ENCODE results near the gene SLC24A3.
"Not testable (repeated sequence)": the region's sequence is repeated elsewhere in the genome, so short reads cannot be mapped to it uniquely, and the experiment has no call there.

Gene SLC24A3

GRCh38 chr20:19678591-19678990 is 466.1 kb downstream of the SLC24A3 start:
- not testable (repeated sequence) for H3K79me2 ChIP-seq (ENCODE audit: control insufficient read depth, insufficient read depth, low read length); H4K5ac ChIP-seq (ENCODE audit: low read length); H3K4me2 ChIP-seq (ENCODE audit: low read length); H2BK120ac ChIP-seq (ENCODE audit: low read depth, low read length); H3K4me3 ChIP-seq (ENCODE audit: low read length); H3K4ac ChIP-seq (ENCODE audit: low read depth, low read length); DNase-seq; H3K36me3 ChIP-seq (ENCODE audit: control insufficient read depth, insufficient read depth, low read length); H3K56ac ChIP-seq (ENCODE audit: low read length); H3K18ac ChIP-seq (ENCODE audit: low read length); H3K9ac ChIP-seq (ENCODE audit: low read length); H2BK5ac ChIP-seq (ENCODE audit: low read length); H3K27ac ChIP-seq (ENCODE audit: low read depth, low read length); H3K27me3 ChIP-seq (ENCODE audit: insufficient read depth, low read length, poor library complexity); H2BK15ac ChIP-seq (replicated peaks; ENCODE audit: low read depth); H3K79me1 ChIP-seq (ENCODE audit: low read length); H2AK5ac ChIP-seq (ENCODE audit: low read length); H4K8ac ChIP-seq (ENCODE audit: low read depth, low read length); H3K23ac ChIP-seq (ENCODE audit: low read length); H3K4me1 ChIP-seq (ENCODE audit: control insufficient read depth, low read depth, low read length)
- no CpG with 5 or more reads among the region's 38 CpGs for WGBS (ENCODE audit: extremely low coverage, insufficient coverage, low lambda C conversion rate)

DNA sequence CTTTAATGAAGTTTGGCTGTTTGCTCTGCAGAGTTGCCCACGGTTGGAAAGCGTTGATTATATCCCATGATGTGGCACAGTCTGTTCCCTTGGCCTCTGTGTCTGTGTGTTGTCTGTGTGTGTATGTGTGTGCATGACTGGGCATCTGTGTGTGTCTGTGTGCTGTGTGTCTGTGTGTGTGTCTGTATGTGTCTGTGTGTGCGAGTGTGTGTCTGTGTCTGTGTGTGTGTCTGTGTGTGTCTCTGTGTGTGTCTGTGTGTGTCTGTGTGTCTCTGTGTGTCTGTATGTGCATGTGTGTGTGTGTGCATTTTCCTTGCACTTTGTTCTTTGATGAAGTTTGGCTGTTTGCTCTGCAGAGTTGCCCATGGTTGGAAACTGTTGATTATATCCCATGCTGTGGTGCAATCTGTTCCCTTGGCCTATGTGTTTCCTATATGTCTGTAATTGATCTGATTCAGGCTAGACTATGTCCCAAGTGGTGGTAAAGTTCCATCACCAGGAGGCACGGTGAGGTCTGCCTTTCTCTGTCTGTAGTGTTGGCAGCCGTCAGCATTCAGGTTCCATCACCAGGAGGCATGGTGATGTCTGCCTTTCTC is 467.6 kb downstream of the SLC24A3 start:
- H3K79me1 ChIP-seq (ENCODE audit: low read length): no peaks in the 10 kb centered on the region
- H3K27me3 ChIP-seq (ENCODE audit: insufficient read depth, low read length, poor library complexity): no peaks in the 10 kb centered on the region
- H2BK5ac ChIP-seq (ENCODE audit: low read length): no peak overlapping the region
- no peak overlapping the region for H3K4me2 ChIP-seq (ENCODE audit: low read length)
- no peak overlapping the region for H4K5ac ChIP-seq (ENCODE audit: low read length)
- no peak overlapping the region for H3K4me3 ChIP-seq (ENCODE audit: low read length)
- WGBS (ENCODE audit: extremely low coverage, insufficient coverage, low lambda C conversion rate): no CpG with 5 or more reads among the region's 5 CpGs
- no peak overlapping the region for H3K27ac ChIP-seq (ENCODE audit: low read depth, low read length)
- no peak overlapping the region for H3K56ac ChIP-seq (ENCODE audit: low read length)
- no peaks in the 10 kb centered on the region for H3K79me2 ChIP-seq (ENCODE audit: control insufficient read depth, insufficient read depth, low read length)
- DNase-seq: no peak
- H3K18ac ChIP-seq (ENCODE audit: low read length): no peak overlapping the region
- H4K8ac ChIP-seq (ENCODE audit: low read depth, low read length): no peak overlapping the region
- H3K9ac ChIP-seq (ENCODE audit: low read length): no peak overlapping the region
- H2AK5ac ChIP-seq (ENCODE audit: low read length): no peak overlapping the region
- no peaks in the 10 kb centered on the region for H3K4me1 ChIP-seq (ENCODE audit: control insufficient read depth, low read depth, low read length)
- no peak overlapping the region for H2BK120ac ChIP-seq (ENCODE audit: low read depth, low read length)
- peaks cover 2% of the 10 kb centered on the region for H3K36me3 ChIP-seq (ENCODE audit: control insufficient read depth, insufficient read depth, low read length)
- H3K4ac ChIP-seq (ENCODE audit: low read depth, low read length): no peak overlapping the region
- no peak overlapping the region for H3K23ac ChIP-seq (ENCODE audit: low read length)
- no peak overlapping the region for H2BK15ac ChIP-seq (replicated peaks; ENCODE audit: low read depth)

DNA sequence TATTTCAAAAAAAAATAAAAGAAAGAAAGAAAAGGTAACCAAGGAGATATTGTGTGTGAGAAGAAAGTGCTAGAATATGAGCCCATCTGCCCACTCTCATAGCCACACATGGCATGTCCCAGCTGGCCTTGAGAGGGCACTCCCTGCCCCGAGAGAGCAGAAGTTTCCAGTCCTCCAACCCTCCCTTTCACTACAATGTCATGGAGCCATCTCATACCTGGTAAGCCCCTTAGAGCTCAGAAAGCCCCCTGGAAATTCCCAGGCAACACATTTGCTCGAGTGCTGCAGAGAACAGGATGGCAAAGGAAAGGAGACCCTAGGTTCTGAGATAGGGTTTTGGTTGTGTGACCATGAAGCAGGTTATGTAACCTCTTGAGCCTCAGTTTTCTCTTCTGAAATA is 469.8 kb downstream of the SLC24A3 start:
- Histone ChIP-seq H3K4me3 (ENCODE audit: low read length) (no peak overlapping the region), H2BK120ac (ENCODE audit: low read depth, low read length) (no peak overlapping the region), H3K23ac (ENCODE audit: low read length) (no peak overlapping the region), H3K4ac (ENCODE audit: low read depth, low read length) (no peak overlapping the region), H3K56ac (ENCODE audit: low read length) (no peak overlapping the region), H3K18ac (ENCODE audit: low read length) (no peak overlapping the region), H2BK15ac (replicated peaks; ENCODE audit: low read depth) (no peak overlapping the region), H2BK5ac (ENCODE audit: low read length) (no peak overlapping the region), H3K4me2 (ENCODE audit: low read length) (no peak overlapping the region), H3K9ac (ENCODE audit: low read length) (no peak overlapping the region), H2AK5ac (ENCODE audit: low read length) (no peak overlapping the region), H4K8ac (ENCODE audit: low read depth, low read length) (no peak overlapping the region), H3K4me1 (ENCODE audit: control insufficient read depth, low read depth, low read length) (no peaks in the 10 kb centered on the region), H3K79me1 (ENCODE audit: low read length) (no peaks in the 10 kb centered on the region), H4K5ac (ENCODE audit: low read length) (no peak overlapping the region), H3K27ac (ENCODE audit: low read depth, low read length) (no peak overlapping the region), H3K27me3 (ENCODE audit: insufficient read depth, low read length, poor library complexity) (no peaks in the 10 kb centered on the region), H3K79me2 (ENCODE audit: control insufficient read depth, insufficient read depth, low read length) (no peaks in the 10 kb centered on the region), H3K36me3 (ENCODE audit: control insufficient read depth, insufficient read depth, low read length) (peaks cover 2% of the 10 kb centered on the region)
- no peak for DNase-seq
- no CpG with 5 or more reads among the region's 2 CpGs for WGBS (ENCODE audit: extremely low coverage, insufficient coverage, low lambda C conversion rate)

GRCh38 chr20:19683188-19683587 is 470.7 kb downstream of the SLC24A3 start:
- no peak overlapping the region for H3K18ac ChIP-seq (ENCODE audit: low read length)
- no peak overlapping the region for H3K27ac ChIP-seq (ENCODE audit: low read depth, low read length)
- H3K4ac ChIP-seq (ENCODE audit: low read depth, low read length): no peak overlapping the region
- no peaks in the 10 kb centered on the region for H3K27me3 ChIP-seq (ENCODE audit: insufficient read depth, low read length, poor library complexity)
- H2BK120ac ChIP-seq (ENCODE audit: low read depth, low read length): no peak overlapping the region
- H2BK15ac ChIP-seq (replicated peaks; ENCODE audit: low read depth): no peak overlapping the region
- no peak overlapping the region for H4K5ac ChIP-seq (ENCODE audit: low read length)
- H3K56ac ChIP-seq (ENCODE audit: low read length): no peak overlapping the region
- H3K36me3 ChIP-seq (ENCODE audit: control insufficient read depth, insufficient read depth, low read length): peaks cover 2% of the 10 kb centered on the region
- no peak overlapping the region for H3K9ac ChIP-seq (ENCODE audit: low read length)
- no peak overlapping the region for H4K8ac ChIP-seq (ENCODE audit: low read depth, low read length)
- H3K4me1 ChIP-seq (ENCODE audit: control insufficient read depth, low read depth, low read length): no peaks in the 10 kb centered on the region
- no peaks in the 10 kb centered on the region for H3K79me1 ChIP-seq (ENCODE audit: low read length)
- DNase-seq: no peak
- WGBS (ENCODE audit: extremely low coverage, insufficient coverage, low lambda C conversion rate): no CpG with 5 or more reads among the region's 3 CpGs
- H3K4me3 ChIP-seq (ENCODE audit: low read length): no peak overlapping the region
- no peak overlapping the region for H3K23ac ChIP-seq (ENCODE audit: low read length)
- no peak overlapping the region for H2AK5ac ChIP-seq (ENCODE audit: low read length)
- H3K79me2 ChIP-seq (ENCODE audit: control insufficient read depth, insufficient read depth, low read length): no peaks in the 10 kb centered on the region
- H3K4me2 ChIP-seq (ENCODE audit: low read length): no peak overlapping the region
- H2BK5ac ChIP-seq (ENCODE audit: low read length): no peak overlapping the region

GRCh38 chr20:19683822-19684221 is 471.4 kb downstream of the SLC24A3 start:
- no peak overlapping the region for H3K4me3 ChIP-seq (ENCODE audit: low read length)
- WGBS (ENCODE audit: extremely low coverage, insufficient coverage, low lambda C conversion rate): no CpG with 5 or more reads among the region's 3 CpGs
- H3K4ac ChIP-seq (ENCODE audit: low read depth, low read length): no peak overlapping the region
- no peak overlapping the region for H2BK15ac ChIP-seq (replicated peaks; ENCODE audit: low read depth)
- H3K79me2 ChIP-seq (ENCODE audit: control insufficient read depth, insufficient read depth, low read length): no peaks in the 10 kb centered on the region
- H2AK5ac ChIP-seq (ENCODE audit: low read length): no peak overlapping the region
- no peaks in the 10 kb centered on the region for H3K79me1 ChIP-seq (ENCODE audit: low read length)
- no peak overlapping the region for H4K8ac ChIP-seq (ENCODE audit: low read depth, low read length)
- no peak for DNase-seq
- peaks cover 2% of the 10 kb centered on the region for H3K36me3 ChIP-seq (ENCODE audit: control insufficient read depth, insufficient read depth, low read length)
- H3K9ac ChIP-seq (ENCODE audit: low read length): no peak overlapping the region
- H2BK120ac ChIP-seq (ENCODE audit: low read depth, low read length): no peak overlapping the region
- H3K4me2 ChIP-seq (ENCODE audit: low read length): no peak overlapping the region
- H4K5ac ChIP-seq (ENCODE audit: low read length): no peak overlapping the region
- H3K27me3 ChIP-seq (ENCODE audit: insufficient read depth, low read length, poor library complexity): no peaks in the 10 kb centered on the region
- H3K56ac ChIP-seq (ENCODE audit: low read length): no peak overlapping the region
- H3K23ac ChIP-seq (ENCODE audit: low read length): no peak overlapping the region
- no peak overlapping the region for H3K27ac ChIP-seq (ENCODE audit: low read depth, low read length)
- no peak overlapping the region for H3K18ac ChIP-seq (ENCODE audit: low read length)
- no peaks in the 10 kb centered on the region for H3K4me1 ChIP-seq (ENCODE audit: control insufficient read depth, low read depth, low read length)
- no peak overlapping the region for H2BK5ac ChIP-seq (ENCODE audit: low read length)

All from mesendoderm (in vitro differentiated cells).